Activated B cell treated with CpG ODN at 0.5 μM for 24 hours (primary cell): Measurements from ENCODE around the gene RMND1. TPM values are rescaled to one million over a fixed set of nuclear protein-coding genes. Genes with fewer than 3 reads are reported as not detected.
"Not testable (repeated sequence)": the region's sequence is repeated elsewhere in the genome, so short reads cannot be mapped to it uniquely, and the experiment has no call there.

Experiments
- ATAC-seq: fragments of 200-7000 bp; cut with Tn5 transposase; one replicate; pipeline ENCODE4 v1.10.0; 2021; ENCODE audit warnings: low read depth, mild to moderate bottlenecking, moderate library complexity
- CTCF ChIA-PET: fragments of 350-600 bp; sonication (Branson Sonifier 250); formaldehyde crosslinking; loops from one replicate; lab custom pipeline; 2021; ENCODE audit warnings: antibody characterized with exemption; lab: Charles Lee
- POLR2A ChIA-PET: fragments of 350-600 bp; sonication (Branson Sonifier 250); formaldehyde crosslinking; loops from one replicate; lab custom pipeline; 2021; ENCODE audit warnings: antibody characterized with exemption; lab: Charles Lee
- DNase-seq: peaks from one replicate; pipeline ENCODE4 v3.0.0; 2022
- H3K27ac Mint-ChIP-seq: one replicate; pipeline ENCODE4 v1.8.0; 2020; ENCODE audit warnings: mixed read lengths
- H3K27me3 Mint-ChIP-seq: one replicate; pipeline ENCODE4 v1.8.0; 2021; ENCODE audit warnings: mixed read lengths
- H3K36me3 Mint-ChIP-seq: one replicate; pipeline ENCODE4 v1.8.0; 2021; ENCODE audit warnings: low read depth, mixed read lengths
- H3K4me1 Mint-ChIP-seq: one replicate; pipeline ENCODE4 v1.8.0; 2021; ENCODE audit warnings: mixed read lengths
- H3K4me3 Mint-ChIP-seq: one replicate; pipeline ENCODE4 v1.8.0; 2020; ENCODE audit warnings: mild to moderate bottlenecking, mixed read lengths
- H3K9me3 Mint-ChIP-seq: one replicate; pipeline ENCODE4 v1.8.0; 2020; ENCODE audit warnings: mixed read lengths
- CTCF ChIP-seq: fragments of 200-600 bp; IDR thresholded peaks from one replicate; pipeline ENCODE4 v1.8.0; 2022; ENCODE audit warnings: antibody characterized with exemption, mild to moderate bottlenecking
- intact Hi-C: fragments of 100-400 bp; cut with micrococcal nuclease; formaldehyde crosslinking; loops from one replicate; pipeline ENCODE4 v1.15.1; 2024
- total RNA-seq: library from RNA; stranded (reverse); gene quantifications from 2 replicates; pipeline ENCODE4 v1.2.3, GENCODE V29; 2022

Gene RMND1
- total RNA-seq, 1 donor from 2014 or later: 17.1 TPM

GRCh38 chr6:151359486-151359885 is 92.4 kb downstream of the RMND1 start:
- ChIA-PET POLR2A (no interaction called here), CTCF (no interaction called here)
- ATAC-seq: no peak
- H3K4me3 Mint-ChIP-seq: no peak overlapping the region
- no peak for DNase-seq
- intact Hi-C loops: no loop called here
- H3K36me3 Mint-ChIP-seq: peaks cover 40% of the 10 kb centered on the region
- no peak overlapping the region for H3K27ac Mint-ChIP-seq
- no peaks in the 10 kb centered on the region for H3K4me1 Mint-ChIP-seq
- no peaks in the 10 kb centered on the region for H3K9me3 Mint-ChIP-seq
- no peaks in the 10 kb centered on the region for H3K27me3 Mint-ChIP-seq
- no peak for TF ChIP-seq CTCF

- Mint-ChIP-seq H3K4me3 (no peak overlapping the region), H3K27me3 (no peaks in the 10 kb centered on the region), H3K36me3 (peaks cover 33% of the 10 kb centered on the region), H3K27ac (no peak overlapping the region), H3K4me1 (no peaks in the 10 kb centered on the region), H3K9me3 (no peaks in the 10 kb centered on the region)
- intact Hi-C loops: no loop called here
- POLR2A ChIA-PET: no interaction called here
- CTCF ChIA-PET: no interaction called here
- no peak for TF ChIP-seq CTCF
- DNase-seq: no peak
- ATAC-seq: no peak
Measured at GRCh38 chr6:151358475-151358874, 93.5 kb downstream of the RMND1 start.

- ATAC-seq: no peak
- Mint-ChIP-seq H3K27me3 (no peaks in the 10 kb centered on the region), H3K9me3 (no peaks in the 10 kb centered on the region), H3K4me1 (no peaks in the 10 kb centered on the region), H3K27ac (no peak overlapping the region), H3K36me3 (peaks cover 31% of the 10 kb centered on the region), H3K4me3 (no peak overlapping the region)
- CTCF ChIA-PET: interaction anchor here (1.5 kb wide), 1 partner anchor 466 kb away, joined by 3 read pairs; no protein-coding TSS in a partner anchor
- no peak for TF ChIP-seq CTCF
- intact Hi-C loops: no loop called here
- POLR2A ChIA-PET: no interaction called here
- DNase-seq: no peak
Measured at GRCh38 chr6:151357758-151358436, 94.0 kb downstream of the RMND1 start.

- H3K27me3 Mint-ChIP-seq, H3K4me3 Mint-ChIP-seq, DNase-seq, H3K27ac Mint-ChIP-seq, H3K4me1 Mint-ChIP-seq, H3K9me3 Mint-ChIP-seq, intact Hi-C loops, ATAC-seq, POLR2A ChIA-PET: not testable (repeated sequence)
- CTCF ChIA-PET: interaction anchor here (1.5 kb wide), 1 partner anchor 465 kb away, joined by 3 read pairs; no protein-coding TSS in a partner anchor
- H3K36me3 Mint-ChIP-seq: peaks cover 22% of the 10 kb centered on the region
Measured at GRCh38 chr6:151356983-151357382, 94.9 kb downstream of the RMND1 start.

Other genes starting within 250 kb of the RMND1 start
- 0.29 and 0.69 TPM in 2 replicates for gene AKAP12, start 212.2 kb downstream of the RMND1 start, total RNA-seq
- 17.3 and 18.0 TPM in 2 replicates for gene ZBTB2, start 60.6 kb downstream of the RMND1 start, total RNA-seq
- gene CCDC170, start 41.9 kb upstream of the RMND1 start, total RNA-seq: not detected in 2 replicates